Measurements from ENCODE around the gene ARID2.

DNA sequence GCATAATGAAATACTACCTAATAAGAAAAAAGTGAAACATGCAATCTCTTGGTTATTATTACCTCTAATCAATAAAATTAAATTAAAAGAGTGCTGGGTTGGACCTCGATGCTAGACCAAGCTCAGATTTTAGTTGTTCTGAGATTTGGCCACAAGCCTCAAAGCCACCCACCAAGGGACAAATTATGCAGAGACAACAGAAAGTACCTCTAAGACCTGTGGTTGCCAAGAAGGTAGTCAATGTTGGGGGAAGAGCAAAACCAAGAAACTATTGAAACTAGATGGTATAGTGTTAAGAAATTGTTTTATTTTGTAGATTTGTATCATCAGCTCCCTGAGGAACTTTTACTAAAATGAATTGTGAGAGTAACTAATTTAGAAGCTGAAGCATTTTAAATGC is 43.8 kb upstream of the ARID2 start:
- TF ChIP-seq STAT1 (conservative IDR thresholded peaks at IDR 0.05) = no peak
- TF ChIP-seq, protein P1, sequence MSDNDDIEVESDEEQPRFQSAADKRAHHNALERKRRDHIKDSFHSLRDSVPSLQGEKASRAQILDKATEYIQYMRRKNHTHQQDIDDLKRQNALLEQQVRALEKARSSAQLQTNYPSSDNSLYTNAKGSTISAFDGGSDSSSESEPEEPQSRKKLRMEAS (IDR thresholded peaks at IDR 0.05; ENCODE audit: low read depth, low read length) = no peak
- TF ChIP-seq NRF1 (conservative IDR thresholded peaks at IDR 0.05; ENCODE audit: low read depth, low read length) = no peak
- TF ChIP-seq ZNF384 (IDR thresholded peaks at IDR 0.05; ENCODE audit: borderline replicate concordance, low read depth, low read length) = no peak
- TF ChIP-seq CHD4 (IDR thresholded peaks at IDR 0.05) = no peak
- no peak for TF ChIP-seq POLR2A (IDR thresholded peaks at IDR 0.05; ENCODE audit: low read depth, low read length)
- TF ChIP-seq, protein P2, sequence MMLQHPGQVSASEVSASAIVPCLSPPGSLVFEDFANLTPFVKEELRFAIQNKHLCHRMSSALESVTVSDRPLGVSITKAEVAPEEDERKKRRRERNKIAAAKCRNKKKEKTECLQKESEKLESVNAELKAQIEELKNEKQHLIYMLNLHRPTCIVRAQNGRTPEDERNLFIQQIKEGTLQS (IDR thresholded peaks at IDR 0.05; ENCODE audit: borderline replicate concordance, extremely low read depth, low read depth, low read length) = no peak
